HG03095 (cell line): ENCODE measurements around the gene IFT25.
"Not testable (repeated sequence)": the region's sequence is repeated elsewhere in the genome, so short reads cannot be mapped to it uniquely, and the experiment has no call there.

Experiments
- ATAC-seq: cut with Tn5 transposase; IDR thresholded peaks from one replicate; pipeline ENCODE4 v1.9.1; 2021; ENCODE audit warnings: moderate library complexity; ENCODE audit not compliant: unreplicated experiment

Gene IFT25

DNA sequence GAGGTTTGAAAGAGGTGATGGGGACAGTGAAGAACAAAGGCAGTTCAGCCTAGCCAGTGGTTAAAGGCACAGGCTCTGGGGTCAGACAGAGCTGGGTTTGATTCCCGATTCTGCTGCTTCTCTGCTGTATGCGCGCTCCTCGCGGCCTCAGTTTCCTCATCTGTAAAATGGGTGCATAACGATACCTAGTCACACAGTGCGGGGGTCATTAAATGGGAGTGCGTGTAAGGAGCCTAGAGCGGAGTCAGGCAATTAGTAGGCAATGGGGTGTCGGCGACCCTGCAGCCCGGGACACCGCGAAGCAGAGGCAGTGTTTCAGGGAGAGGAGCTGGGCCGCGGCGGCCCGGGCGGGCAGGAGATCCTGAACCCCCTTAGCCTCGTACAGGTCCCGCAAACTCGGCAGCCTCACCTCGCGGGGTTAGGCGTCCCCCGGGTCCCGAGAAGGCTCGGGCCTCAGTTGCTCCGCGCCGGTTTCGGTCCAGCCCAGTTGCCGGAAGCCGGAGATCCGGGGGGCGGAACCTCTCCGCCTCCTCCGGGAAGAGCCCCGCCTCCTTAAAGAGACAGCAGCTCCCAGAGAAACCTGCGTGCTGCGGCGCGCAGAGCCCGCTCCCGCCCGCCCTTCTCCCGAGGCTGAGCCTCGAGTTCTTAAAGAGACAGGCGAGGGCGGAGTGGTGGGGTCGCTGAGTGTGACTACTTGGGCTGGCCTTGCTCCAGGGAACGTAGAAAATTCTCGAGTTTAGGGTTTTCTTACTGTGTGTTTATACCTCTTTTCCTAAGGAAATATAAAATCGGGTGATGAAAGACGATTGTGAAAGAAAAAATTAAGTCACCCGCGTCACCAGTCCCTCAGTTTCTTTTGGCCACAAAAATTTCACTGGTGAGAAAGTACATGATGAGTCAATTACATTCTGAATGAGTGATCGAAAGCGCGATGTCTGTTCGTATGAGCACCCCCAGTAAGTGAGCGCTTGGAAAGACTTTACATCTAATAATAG lies 55.9 kb downstream of the IFT25 start, which contains the start of gene YIPF1:
TSS of gene YIPF1 (minus strand) at position 494 of the 995 bp plus-strand sequence. CDS start 860 bp downstream, outside the sequence.
- ATAC-seq, result peak; percentile 86

DNA sequence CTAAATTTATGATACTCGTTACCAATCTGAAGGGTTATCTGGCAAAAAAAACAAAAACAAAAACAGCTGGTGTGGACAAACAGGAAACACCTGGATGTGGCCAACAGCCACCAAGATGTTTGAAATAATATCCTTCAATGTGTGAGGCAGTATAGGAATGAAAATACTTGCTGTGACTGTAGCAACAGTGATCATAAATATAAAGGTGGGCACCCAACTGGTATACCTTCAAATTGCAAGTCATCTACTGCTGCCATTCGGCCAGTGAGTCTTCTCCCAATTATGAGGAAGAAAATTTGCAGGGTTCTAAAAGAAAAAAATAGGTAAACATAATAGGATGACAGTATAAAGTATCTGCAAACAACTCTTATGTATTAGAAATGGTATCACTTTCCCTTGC lies 56.8 kb downstream of the IFT25 start:
- ATAC-seq, result no peak

DNA sequence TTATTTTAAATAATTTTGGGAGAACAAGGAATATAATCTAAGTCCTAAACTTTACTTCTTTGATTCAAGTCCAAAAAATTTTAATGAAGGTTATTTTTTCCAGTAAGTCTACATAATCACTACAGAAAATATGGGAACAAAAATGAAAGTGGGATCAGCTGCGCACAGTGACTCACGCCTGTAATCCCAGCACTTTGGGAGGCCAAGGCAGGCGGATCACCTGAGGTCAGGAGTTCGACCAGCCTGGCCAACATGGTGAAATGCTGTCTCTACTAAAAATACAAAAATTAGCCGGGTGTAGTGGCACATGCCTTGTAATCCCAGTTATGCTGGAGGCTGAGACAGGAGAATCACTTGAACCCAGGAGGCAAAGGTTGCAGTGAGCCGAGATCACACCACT lies 61.9 kb downstream of the IFT25 start:
- ATAC-seq, result not testable (repeated sequence)

- not testable (repeated sequence) for ATAC-seq
Observed at GRCh38 chr1:53881853-53882252, 63.6 kb downstream of the IFT25 start.

DNA sequence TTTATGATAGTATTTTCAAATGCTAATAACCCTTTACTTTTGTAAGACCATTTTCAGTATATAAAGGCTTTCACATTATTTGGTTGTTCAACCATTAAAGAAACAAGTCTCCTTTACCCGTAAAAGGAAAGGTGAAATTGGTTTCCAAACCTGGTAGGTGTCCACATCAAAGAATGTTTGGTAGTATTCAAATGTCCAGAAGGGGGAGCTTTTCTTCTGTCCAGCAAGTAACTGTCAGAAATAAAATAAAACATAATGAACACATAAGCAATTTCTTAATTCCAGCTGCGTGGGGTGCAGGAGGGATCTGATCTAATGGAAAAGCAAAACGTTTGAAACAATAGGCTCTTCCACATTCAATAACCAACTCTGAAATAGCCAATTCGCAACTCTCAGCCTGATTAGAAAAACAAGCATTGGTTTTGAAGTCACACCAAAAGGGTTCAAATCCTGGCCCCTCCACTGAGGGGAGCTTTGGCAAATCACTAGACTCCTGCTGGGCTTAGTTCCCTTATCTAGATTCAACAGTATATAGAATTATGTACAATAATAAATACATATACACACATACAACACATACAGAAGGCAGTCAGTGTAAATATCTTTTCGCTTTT lies 66.9 kb downstream of the IFT25 start:
- no peak for ATAC-seq

DNA sequence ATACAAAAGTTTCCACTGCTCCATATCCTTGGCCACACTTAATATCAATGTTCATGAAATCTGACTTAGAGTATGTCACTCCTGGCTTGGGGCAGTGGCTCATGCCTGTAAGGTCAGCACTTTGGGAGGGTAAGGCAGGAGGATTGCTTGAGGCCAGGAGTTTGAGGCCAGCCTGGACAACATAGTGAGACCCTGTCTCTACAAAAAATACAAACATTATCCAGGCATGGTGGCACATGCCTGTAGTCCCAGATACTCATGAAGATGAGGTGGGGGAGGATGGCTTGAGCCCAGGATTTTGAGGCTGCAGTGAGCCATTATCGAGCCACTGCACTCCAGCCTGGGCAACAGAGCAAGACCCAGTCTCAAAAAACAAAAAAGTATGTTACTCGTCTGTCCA lies 70.3 kb downstream of the IFT25 start:
- ATAC-seq, result not testable (repeated sequence)

DNA sequence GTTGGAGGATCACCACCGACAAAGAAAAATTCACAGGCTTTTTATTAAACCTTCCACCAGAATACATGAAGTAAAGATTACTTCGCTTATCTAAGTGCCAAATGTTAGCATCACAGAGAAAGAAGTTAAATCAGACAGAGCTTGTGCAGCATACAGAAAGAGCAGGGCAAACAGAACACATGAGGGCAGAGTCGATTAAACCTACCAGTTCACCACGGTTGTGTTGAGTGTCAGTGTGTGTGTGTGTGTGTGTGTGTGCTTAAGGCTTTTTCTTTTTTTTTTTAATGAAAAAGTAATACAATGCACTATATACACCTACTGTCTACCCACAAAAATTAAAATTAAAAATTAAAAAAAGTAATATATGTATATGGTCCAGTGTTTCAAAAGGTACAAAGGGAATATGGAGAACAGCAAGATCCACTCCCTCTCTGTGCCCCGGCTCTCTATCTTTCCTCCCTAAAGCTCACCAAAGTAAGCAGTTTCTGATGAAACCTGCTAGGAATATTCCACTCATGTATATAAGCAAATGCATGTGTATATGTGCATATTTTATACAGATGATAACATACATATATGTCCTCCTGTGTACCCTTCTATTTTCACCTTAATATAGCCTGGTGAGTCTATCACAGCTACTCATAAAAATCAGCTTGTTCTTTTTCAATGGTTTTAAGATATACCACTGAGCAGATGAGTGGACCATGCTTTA lies 73.6 kb downstream of the IFT25 start:
- no peak for ATAC-seq
